Measurements from ENCODE around the gene RIMBP2.

DNA sequence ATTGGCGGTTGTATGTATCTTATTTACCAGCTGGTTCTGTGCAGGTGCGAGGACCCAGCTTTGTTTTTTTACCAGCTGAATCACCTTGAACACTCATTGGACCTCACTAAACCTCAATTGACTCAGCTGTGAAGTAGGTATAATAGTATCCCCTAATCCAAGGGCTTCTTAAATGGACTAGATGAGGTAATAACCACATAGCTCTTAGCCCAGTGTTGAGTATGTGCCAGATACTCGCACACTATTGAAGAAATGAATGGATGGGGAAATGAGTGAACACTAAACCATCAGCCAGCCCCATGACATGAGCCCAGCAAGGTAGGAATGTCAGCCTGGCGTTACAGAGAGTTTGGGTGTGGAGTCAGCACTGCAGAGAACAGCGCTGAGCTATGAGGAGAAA lies 79.7 kb downstream of the RIMBP2 start:
- TF ChIP-seq MTA2 (IDR thresholded peaks at IDR 0.05; ENCODE audit: low read depth) (no peak), RFX5 (IDR thresholded peaks at IDR 0.05; ENCODE audit: low read depth, low read length) (no peak), CHD4 (IDR thresholded peaks at IDR 0.05; ENCODE audit: insufficient read depth, insufficient replicate concordance, low read depth, low read length, poor library complexity, severe bottlenecking) (no peak), FOSL1 (tag; conservative IDR thresholded peaks at IDR 0.05) (no peak), ZNF311 (CRISPR knock-in tag; IDR thresholded peaks at IDR 0.05) (no peak), POLR2AphosphoS5 (IDR thresholded peaks at IDR 0.05; ENCODE audit: control insufficient read depth, insufficient read depth, low read depth, low read length) (no peak), JUN (IDR thresholded peaks at IDR 0.05; ENCODE audit: borderline replicate concordance, low read depth, low read length) (no peak), JUN (CRISPR knock-in tag; IDR thresholded peaks at IDR 0.05; ENCODE audit: borderline replicate concordance) (no peak)
- TF ChIP-seq, protein P1, sequence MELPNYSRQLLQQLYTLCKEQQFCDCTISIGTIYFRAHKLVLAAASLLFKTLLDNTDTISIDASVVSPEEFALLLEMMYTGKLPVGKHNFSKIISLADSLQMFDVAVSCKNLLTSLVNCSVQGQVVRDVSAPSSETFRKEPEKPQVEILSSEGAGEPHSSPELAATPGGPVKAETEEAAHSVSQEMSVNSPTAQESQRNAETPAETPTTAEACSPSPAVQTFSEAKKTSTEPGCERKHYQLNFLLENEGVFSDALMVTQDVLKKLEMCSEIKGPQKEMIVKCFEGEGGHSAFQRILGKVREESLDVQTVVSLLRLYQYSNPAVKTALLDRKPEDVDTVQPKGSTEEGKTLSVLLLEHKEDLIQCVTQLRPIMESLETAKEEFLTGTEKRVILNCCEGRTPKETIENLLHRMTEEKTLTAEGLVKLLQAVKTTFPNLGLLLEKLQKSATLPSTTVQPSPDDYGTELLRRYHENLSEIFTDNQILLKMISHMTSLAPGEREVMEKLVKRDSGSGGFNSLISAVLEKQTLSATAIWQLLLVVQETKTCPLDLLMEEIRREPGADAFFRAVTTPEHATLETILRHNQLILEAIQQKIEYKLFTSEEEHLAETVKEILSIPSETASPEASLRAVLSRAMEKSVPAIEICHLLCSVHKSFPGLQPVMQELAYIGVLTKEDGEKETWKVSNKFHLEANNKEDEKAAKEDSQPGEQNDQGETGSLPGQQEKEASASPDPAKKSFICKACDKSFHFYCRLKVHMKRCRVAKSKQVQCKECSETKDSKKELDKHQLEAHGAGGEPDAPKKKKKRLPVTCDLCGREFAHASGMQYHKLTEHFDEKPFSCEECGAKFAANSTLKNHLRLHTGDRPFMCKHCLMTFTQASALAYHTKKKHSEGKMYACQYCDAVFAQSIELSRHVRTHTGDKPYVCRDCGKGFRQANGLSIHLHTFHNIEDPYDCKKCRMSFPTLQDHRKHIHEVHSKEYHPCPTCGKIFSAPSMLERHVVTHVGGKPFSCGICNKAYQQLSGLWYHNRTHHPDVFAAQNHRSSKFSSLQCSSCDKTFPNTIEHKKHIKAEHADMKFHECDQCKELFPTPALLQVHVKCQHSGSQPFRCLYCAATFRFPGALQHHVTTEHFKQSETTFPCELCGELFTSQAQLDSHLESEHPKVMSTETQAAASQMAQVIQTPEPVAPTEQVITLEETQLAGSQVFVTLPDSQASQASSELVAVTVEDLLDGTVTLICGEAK (IDR thresholded peaks at IDR 0.05): no peak
- TF ChIP-seq, protein P1 (CRISPR knock-in tag; IDR thresholded peaks at IDR 0.05): no peak

Measured in K562 (cell line).